IMR-90 (cell line): Measurements from ENCODE around the gene COL12A1. TPM values are rescaled to one million over a fixed set of nuclear protein-coding genes. Genes with fewer than 3 reads are reported as not detected.

ENCODE experiments used
- ATAC-seq: fragments of 200-7000 bp; cut with Tn5 transposase; 2 replicates; pipeline ENCODE4 v1.9.1; 2020; ENCODE audit warnings: low read depth, mild to moderate bottlenecking, moderate library complexity
- BruUV-seq: library from RNA; stranded (reverse); fragments of 400-500 nt; replicated peaks from 2 replicates; lab custom pipeline; 2021; lab: Mats Ljungman, UMichigan
- CTCF ChIA-PET: fragments of 300-600 bp; formaldehyde crosslinking; extraction: SDS; loops from one replicate; lab custom pipeline; 2021; ENCODE audit warnings: antibody characterized with exemption; lab: Yijun Ruan, JAX
- POLR2A ChIA-PET: fragments of 300-600 bp; sonication (Branson Sonifier 250); formaldehyde crosslinking; loops from one replicate; lab custom pipeline; 2022; ENCODE audit warnings: antibody characterized with exemption; ENCODE audit not compliant: unreplicated experiment; lab: Charles Lee
- DNase-seq: peaks from one replicate; pipeline ENCODE4 v3.0.0; 2013
- H2AFZ ChIP-seq: replicated peaks from 2 replicates; pipeline ENCODE3; 2013; ENCODE audit warnings: low read length, mild to moderate bottlenecking; ENCODE audit not compliant: poor library complexity
- H2AK5ac ChIP-seq: 2 replicates; pipeline ENCODE4 v1.6.1; 2013; ENCODE audit warnings: low read depth, low read length, inconsistent platforms
- H2AK9ac ChIP-seq: replicated peaks from 2 replicates; pipeline ENCODE3; 2013; ENCODE audit warnings: mild to moderate bottlenecking, low read depth, low read length, moderate library complexity; ENCODE audit not compliant: poor library complexity
- H2BK120ac ChIP-seq: 2 replicates; pipeline ENCODE4 v1.6.1; 2013; ENCODE audit warnings: low read depth, low read length, inconsistent platforms
- H2BK15ac ChIP-seq: 3 replicates; pipeline ENCODE4 v1.6.1; 2013; ENCODE audit warnings: low read depth, low read length, inconsistent platforms
- H2BK20ac ChIP-seq: 2 replicates; pipeline ENCODE4 v1.6.1; 2013; ENCODE audit warnings: low read depth, mild to moderate bottlenecking, inconsistent platforms, low read length, moderate library complexity
- H2BK5ac ChIP-seq: 2 replicates; pipeline ENCODE4 v1.6.1; 2013; ENCODE audit warnings: mild to moderate bottlenecking, low read depth, low read length, inconsistent platforms; ENCODE audit not compliant: poor library complexity, severe bottlenecking
- H3K14ac ChIP-seq: replicated peaks from 2 replicates; pipeline ENCODE4 v1.6.1; 2013; ENCODE audit warnings: low read depth, low read length, inconsistent platforms
- H3K18ac ChIP-seq: 2 replicates; pipeline ENCODE4 v1.6.1; 2013; ENCODE audit warnings: low read depth, low read length, control low read depth
- H3K23ac ChIP-seq: 2 replicates; pipeline ENCODE4 v1.6.1; 2013; ENCODE audit warnings: low read depth, low read length, inconsistent platforms
- H3K27ac ChIP-seq: 2 replicates; pipeline ENCODE4 v1.5.1; 2013; ENCODE audit warnings: mild to moderate bottlenecking, control low read depth, low read length; ENCODE audit not compliant: insufficient read depth
- H3K27me3 ChIP-seq: 2 replicates; pipeline ENCODE4 v1.6.1; 2013; ENCODE audit warnings: low read length; ENCODE audit not compliant: control insufficient read depth, insufficient read depth
- H3K36me3 ChIP-seq: 2 replicates; pipeline ENCODE4 v1.6.1; 2013; ENCODE audit warnings: low read length, mixed read lengths; ENCODE audit not compliant: control insufficient read depth, insufficient read depth
- H3K4ac ChIP-seq: 2 replicates; pipeline ENCODE4 v1.6.1; 2013; ENCODE audit warnings: low read depth, low read length, inconsistent platforms
- H3K4me1 ChIP-seq: 2 replicates; pipeline ENCODE4 v1.6.1; 2013; ENCODE audit warnings: low read length, mixed read lengths; ENCODE audit not compliant: control insufficient read depth, insufficient read depth
- H3K4me2 ChIP-seq: 2 replicates; pipeline ENCODE4 v1.6.1; 2013; ENCODE audit warnings: low read depth, mild to moderate bottlenecking, control low read depth, low read length, moderate library complexity
- H3K4me3 ChIP-seq: 2 replicates; pipeline ENCODE4 v1.5.1; 2013; ENCODE audit warnings: low read depth, mild to moderate bottlenecking, control low read depth, low read length, moderate library complexity; ENCODE audit not compliant: insufficient read depth
- H3K56ac ChIP-seq: 2 replicates; pipeline ENCODE4 v1.6.1; 2013; ENCODE audit warnings: low read length, inconsistent platforms; ENCODE audit not compliant: insufficient read depth; ENCODE audit errors: extremely low read depth
- H3K79me1 ChIP-seq, 2 experiments: 2 replicates each; pipeline ENCODE4 v1.6.1; 2013; ENCODE audit warnings: low read length in 2 of 2, inconsistent platforms in 1 of 2, low read depth in 1 of 2
- H3K9ac ChIP-seq: 2 replicates; pipeline ENCODE4 v1.6.1; 2013; ENCODE audit warnings: low read depth, low read length, control low read depth
- H3K9me1 ChIP-seq: 2 replicates; pipeline ENCODE4 v1.6.1; 2013; ENCODE audit warnings: low read length, inconsistent platforms; ENCODE audit not compliant: insufficient read depth
- H3K9me3 ChIP-seq: 2 replicates; pipeline ENCODE4 v1.6.1; 2013; ENCODE audit warnings: low read length; ENCODE audit not compliant: control insufficient read depth, insufficient read depth
- H4K20me1 ChIP-seq: 2 replicates; pipeline ENCODE4 v1.6.1; 2013; ENCODE audit warnings: low read length, inconsistent platforms; ENCODE audit not compliant: insufficient read depth
- H4K5ac ChIP-seq: 2 replicates; pipeline ENCODE4 v1.6.1; 2013; ENCODE audit warnings: mild to moderate bottlenecking, low read depth, low read length, control low read depth
- H4K8ac ChIP-seq, 2 experiments: 2 replicates each; pipeline ENCODE4 v1.6.1; 2013; ENCODE audit warnings: low read depth in 2 of 2, low read length in 2 of 2, control low read depth in 1 of 2, inconsistent platforms in 1 of 2
- H4K91ac ChIP-seq: 2 replicates; pipeline ENCODE4 v1.6.1; 2013; ENCODE audit warnings: low read depth, low read length, inconsistent platforms; ENCODE audit not compliant: insufficient read depth
- CEBPB ChIP-seq: IDR thresholded peaks from 2 replicates; pipeline ENCODE4 v1.6.1; 2012; ENCODE audit warnings: low read depth, low read length, improper control_type of control experiment
- POLR2A ChIP-seq: IDR thresholded peaks from 2 replicates; pipeline ENCODE4 v1.6.1; 2012; ENCODE audit warnings: mild to moderate bottlenecking, low read depth, low read length
- WGBS, 2 experiments: methylation state at CpG; one replicate each; pipeline versions ENCODE4 v1.1.5 to v1.1.7; 2013; ENCODE audit warnings: missing lambda C conversion rate in 2 of 2; ENCODE audit not compliant: insufficient read length in 1 of 2; ENCODE audit errors: extremely low coverage in 2 of 2; 5-methylcytosine and 5-hydroxymethylcytosine counted together
- dilution Hi-C: fragments of 300-500 bp; cut with HindIII; formaldehyde crosslinking; loops from one replicate; pipeline ENCODE4 v1.14.3; 2018; ENCODE audit warnings: low sequenced_read_pairs; ENCODE audit not compliant: unreplicated experiment
- in situ Hi-C: fragments of 300-500 bp; cut with MboI; formaldehyde crosslinking; loops from 3 replicates; pipeline ENCODE4 v1.14.3; 2019; ENCODE audit warnings: low sequenced_read_pairs, inconsistent platforms, mixed read lengths
- intact Hi-C: fragments of 100-400 bp; cut with micrococcal nuclease; formaldehyde crosslinking; loops from 2 replicates; pipeline ENCODE4 v1.10.0; 2022
- polyA plus RNA-seq, 3 experiments: library from polyadenylated mRNA; depleted of rRNA; stranded (reverse); fragments of >200 nt; gene quantifications; 2 replicates each; pipeline ENCODE4 v1.2.3, GENCODE V29; 2012; ENCODE audit warnings: low replicate concordance in 1 of 3
- total RNA-seq: library from RNA; depleted of rRNA; stranded (reverse); fragments of >200 nt; gene quantifications from 2 replicates; pipeline ENCODE4 v1.2.3, GENCODE V29; 2012

COL12A1 gene
- total and polyA plus RNA-seq, 2 of the 4 experiments (the other 2 are of a cell fraction) = 350 to 452 TPM

DNA sequence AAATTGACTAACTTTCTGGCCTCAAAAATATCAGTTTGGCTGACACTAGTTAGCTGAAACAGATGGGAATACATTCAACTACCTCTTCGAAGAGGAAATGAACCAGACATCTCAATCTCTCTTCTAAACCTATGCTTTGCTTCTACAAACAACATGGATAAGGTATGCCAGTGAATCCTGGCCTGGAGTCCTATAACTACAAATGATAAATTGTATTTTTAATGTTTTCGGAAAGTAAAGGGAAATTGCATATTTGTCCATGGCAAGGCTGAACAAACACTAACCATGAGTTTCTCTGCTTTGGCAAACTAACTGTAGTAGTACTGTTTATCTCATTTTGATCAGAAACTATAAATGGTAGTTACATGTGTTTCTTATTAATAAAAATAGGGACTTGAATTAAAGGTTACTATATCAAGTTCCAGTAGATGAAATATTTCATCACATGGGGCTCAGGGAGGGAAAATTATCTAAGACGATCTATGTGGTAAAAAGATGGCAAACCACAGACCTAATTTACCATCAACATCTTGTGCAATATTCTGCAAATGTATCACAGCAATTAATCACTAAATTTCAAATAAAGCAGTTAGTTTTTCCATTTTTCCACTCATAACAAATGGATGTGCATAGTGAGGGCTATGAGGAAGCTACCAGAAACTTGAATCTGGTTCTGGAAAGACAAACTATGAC is 76.8 kb downstream of the COL12A1 start:
- peaks cover 14% of the 10 kb centered on the region for H3K9me1 ChIP-seq
- H3K9me3 ChIP-seq = no peaks in the 10 kb centered on the region
- H3K23ac ChIP-seq = no peak overlapping the region
- H3K9ac ChIP-seq = no peak overlapping the region
- no peak overlapping the region for H2AK5ac ChIP-seq
- H2AK9ac ChIP-seq = no peak overlapping the region
- no peak overlapping the region for H2AFZ ChIP-seq
- in situ Hi-C loops (no loop called here), dilution Hi-C loops (no loop called here), intact Hi-C loops (no loop called here)
- no peak overlapping the region for H4K91ac ChIP-seq
- H2BK20ac ChIP-seq = no peak overlapping the region
- ATAC-seq (no peak), DNase-seq (no peak)
- peaks cover 20 to 60% of the 10 kb centered on the region in 2 experiments for H3K79me1 ChIP-seq
- no peak overlapping the region for H3K56ac ChIP-seq
- H3K36me3 ChIP-seq = peaks cover 59% of the 10 kb centered on the region
- H3K27me3 ChIP-seq = no peaks in the 10 kb centered on the region
- peak overlapping the region; percentile 29; the same call in 1 of the 2 replicates for H3K27ac ChIP-seq
- peak overlapping the region; percentile 22; the same call in 1 of the 2 replicates for H3K4ac ChIP-seq
- no CpG with 5 or more reads among the region's 3 CpGs for WGBS, 2 experiments
- H4K20me1 ChIP-seq = peaks cover 4% of the 10 kb centered on the region; the same call in 1 of the 2 replicates
- CTCF ChIA-PET = no interaction called here
- no peak overlapping the region for H3K4me3 ChIP-seq
- H3K4me1 ChIP-seq = peaks cover 19% of the 10 kb centered on the region
- H3K4me2 ChIP-seq = no peak overlapping the region
- H3K18ac ChIP-seq = peak overlapping the region; percentile 20; the same call in 1 of the 2 replicates
- H3K14ac ChIP-seq = 0 out of 2 replicates have a peak overlapping the region, but pooled peaks have one; percentile 17
- peak overlapping the region; percentile 50 for H2BK5ac ChIP-seq
- BruUV-seq = no TSS peak
- peak overlapping the region; percentile 42; the same call in 1 of the 2 replicates for H4K5ac ChIP-seq
- H4K8ac ChIP-seq = peak overlapping the region in 1 of 2 experiments; percentile 23; a peak in 1 of 4 replicates
- H2BK120ac ChIP-seq = no peak overlapping the region
- H2BK15ac ChIP-seq = no peak overlapping the region
- TF ChIP-seq POLR2A (no peak), CEBPB (peak; percentile 51; the same call in 1 of the 2 replicates)
- POLR2A ChIA-PET = interaction anchor here (0.6 kb wide), 1 partner anchor 196 kb away, joined by 6 read pairs; no protein-coding TSS in a partner anchor
